Tibial artery (tissue), 4 donors: ENCODE results near the gene RPGR.

ENCODE experiments used
- DNase-seq, 2 donors: peaks; one replicate each; pipeline ENCODE4 v3.0.0-alpha.2; 2019
- H3K27ac ChIP-seq, 2 donors: fragments of 200-600 bp; sonication (generic) in 1 of 2; 1 replicate in 1 of 2; 2 replicates in 1 of 2; pipeline ENCODE4 v1.5.1; 2018 to 2019; ENCODE audit warnings: mild to moderate bottlenecking in 1 of 2
- H3K27me3 ChIP-seq, 2 donors: fragments of 200-600 bp; sonication (generic) in 1 of 2; one replicate each; pipeline versions ENCODE4 v1.5.1 to v1.6.0; 2016 to 2019
- H3K36me3 ChIP-seq, 3 donors: fragments of 200-600 bp; sonication (generic) in 2 of 3; one replicate each; pipeline ENCODE4 v1.5.1; 2016 to 2019; ENCODE audit warnings: mild to moderate bottlenecking in 2 of 3
- H3K4me1 ChIP-seq, 4 donors: fragments of 200-600 bp; sonication (generic) in 2 of 4; 1 replicate in 3 of 4; 2 replicates in 1 of 4; pipeline ENCODE4 v1.5.1; 2016 to 2019
- H3K4me3 ChIP-seq, 2 donors: fragments of 200-600 bp; sonication (generic) in 1 of 2; 1 replicate in 1 of 2; 2 replicates in 1 of 2; pipeline ENCODE4 v1.5.1; 2018 to 2019; ENCODE audit warnings: mild to moderate bottlenecking in 2 of 2
- H3K9me3 ChIP-seq, 3 donors: fragments of 200-600 bp; sonication (generic) in 1 of 3; one replicate each; pipeline ENCODE4 v1.5.1; 2016 to 2019
- intact Hi-C: fragments of 100-400 bp; cut with DNase I; formaldehyde crosslinking; loops from one replicate; pipeline ENCODE4 v1.15.0; 2023; ENCODE audit warnings: low total_unique reads
- TF ChIP-seq, protein P1 (sequence below), 2 experiments: fragments of 200-600 bp in 1 of 2; fragments of 450-650 bp in 1 of 2; IDR thresholded peaks; one replicate each; pipeline ENCODE4 v1.5.1; 2017 to 2019; ENCODE audit warnings: antibody characterized with exemption in 2 of 2, mild to moderate bottlenecking in 1 of 2, moderate library complexity in 1 of 2

Gene RPGR

DNA sequence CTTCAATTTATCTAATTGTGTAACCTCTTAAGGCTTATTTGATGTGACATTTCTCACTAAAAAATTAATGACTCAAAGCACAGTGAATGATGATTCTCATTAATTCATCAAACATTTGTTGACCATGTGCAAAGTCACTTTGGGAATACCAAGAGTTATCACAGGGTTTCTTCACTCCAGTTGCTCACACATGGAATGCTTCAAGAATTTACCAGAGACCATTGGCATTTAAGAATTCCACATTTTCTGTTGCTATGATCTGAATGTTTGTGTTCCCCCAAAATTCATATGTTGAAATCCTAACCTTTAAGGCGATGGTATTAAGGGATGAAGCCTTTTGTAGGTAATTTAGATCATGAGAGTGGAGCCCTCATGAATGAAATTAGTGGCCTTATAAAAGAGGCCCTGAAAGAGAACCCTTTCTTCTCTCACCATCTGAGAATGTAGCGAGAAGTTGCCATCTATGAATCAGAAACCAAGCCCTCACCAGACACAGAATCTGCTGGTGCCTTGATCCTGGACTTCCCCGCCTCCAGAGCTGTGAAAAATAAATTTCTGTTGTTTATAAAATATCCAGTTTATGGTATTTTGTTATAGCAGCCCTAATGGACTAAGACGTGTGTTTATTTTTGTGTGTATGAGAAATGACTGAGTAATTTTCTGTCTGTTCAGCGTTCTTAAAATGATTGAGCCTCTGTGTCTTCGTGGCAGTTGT lies 90.3 kb downstream of the RPGR start:
- H3K27me3 ChIP-seq = no peaks in the 10 kb centered on the region
- TF ChIP-seq, protein P1, sequence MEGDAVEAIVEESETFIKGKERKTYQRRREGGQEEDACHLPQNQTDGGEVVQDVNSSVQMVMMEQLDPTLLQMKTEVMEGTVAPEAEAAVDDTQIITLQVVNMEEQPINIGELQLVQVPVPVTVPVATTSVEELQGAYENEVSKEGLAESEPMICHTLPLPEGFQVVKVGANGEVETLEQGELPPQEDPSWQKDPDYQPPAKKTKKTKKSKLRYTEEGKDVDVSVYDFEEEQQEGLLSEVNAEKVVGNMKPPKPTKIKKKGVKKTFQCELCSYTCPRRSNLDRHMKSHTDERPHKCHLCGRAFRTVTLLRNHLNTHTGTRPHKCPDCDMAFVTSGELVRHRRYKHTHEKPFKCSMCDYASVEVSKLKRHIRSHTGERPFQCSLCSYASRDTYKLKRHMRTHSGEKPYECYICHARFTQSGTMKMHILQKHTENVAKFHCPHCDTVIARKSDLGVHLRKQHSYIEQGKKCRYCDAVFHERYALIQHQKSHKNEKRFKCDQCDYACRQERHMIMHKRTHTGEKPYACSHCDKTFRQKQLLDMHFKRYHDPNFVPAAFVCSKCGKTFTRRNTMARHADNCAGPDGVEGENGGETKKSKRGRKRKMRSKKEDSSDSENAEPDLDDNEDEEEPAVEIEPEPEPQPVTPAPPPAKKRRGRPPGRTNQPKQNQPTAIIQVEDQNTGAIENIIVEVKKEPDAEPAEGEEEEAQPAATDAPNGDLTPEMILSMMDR (IDR thresholded peaks at IDR 0.05) = no peak
- no peak overlapping the region for H3K4me3 ChIP-seq
- H3K4me1 ChIP-seq = peaks cover 0 to 23% (median 3%) of the 10 kb centered on the region in 4 donors
- no peaks in the 10 kb centered on the region for H3K9me3 ChIP-seq
- H3K27ac ChIP-seq = no peak overlapping the region
- no peaks in the 10 kb centered on the region for H3K36me3 ChIP-seq
- no peak for DNase-seq
- intact Hi-C loops = no loop called here

DNA sequence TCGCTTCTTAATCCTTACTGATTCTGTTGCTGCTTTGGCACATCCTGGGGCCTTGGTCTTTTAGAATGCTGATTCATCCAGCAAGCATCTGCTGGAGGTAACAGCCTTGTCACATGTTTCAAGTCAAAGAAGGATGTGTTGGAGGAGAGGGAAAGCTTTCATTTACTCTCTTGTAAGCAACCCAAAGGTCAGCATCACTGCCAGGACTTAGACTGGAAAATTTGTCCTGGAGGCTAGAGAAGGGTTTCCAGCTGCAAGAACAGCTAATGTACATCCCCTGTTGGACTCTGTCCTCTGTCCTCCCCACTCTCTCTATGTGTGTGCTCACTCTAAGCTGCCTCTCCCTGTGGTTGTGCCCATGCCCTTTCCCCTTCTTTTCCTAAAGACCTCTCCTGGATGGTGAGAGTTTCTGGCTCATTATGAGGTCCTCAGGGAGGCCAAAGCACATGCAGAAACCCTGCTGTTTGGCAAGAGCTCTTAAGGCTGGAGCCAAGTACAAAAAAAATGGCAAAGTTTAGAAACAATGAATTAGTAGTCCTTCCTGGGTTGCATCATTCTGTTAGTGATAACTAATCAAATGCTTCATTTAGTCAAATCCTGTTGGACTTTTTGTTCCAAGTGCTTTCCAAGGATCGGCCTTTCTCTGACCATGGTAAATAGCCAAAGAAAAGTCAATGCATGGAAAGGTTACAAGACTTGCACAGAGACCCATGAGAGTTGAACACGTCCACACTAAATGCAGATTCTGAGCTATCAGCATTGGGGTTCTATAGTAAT lies 93.2 kb downstream of the RPGR start:
- Histone ChIP-seq H3K9me3 (no peaks in the 10 kb centered on the region), H3K27me3 (no peaks in the 10 kb centered on the region), H3K36me3 (no peaks in the 10 kb centered on the region), H3K4me3 (no peak overlapping the region), H3K4me1 (peaks cover 0 to 23% (median 3%) of the 10 kb centered on the region in 4 donors), H3K27ac (peak overlapping the region; percentile 22 to 28)
- TF ChIP-seq, protein P1 (IDR thresholded peaks at IDR 0.05) = no peak
- intact Hi-C loops = no loop called here
- DNase-seq = peak in 1 of 2 donors; percentile 41

DNA sequence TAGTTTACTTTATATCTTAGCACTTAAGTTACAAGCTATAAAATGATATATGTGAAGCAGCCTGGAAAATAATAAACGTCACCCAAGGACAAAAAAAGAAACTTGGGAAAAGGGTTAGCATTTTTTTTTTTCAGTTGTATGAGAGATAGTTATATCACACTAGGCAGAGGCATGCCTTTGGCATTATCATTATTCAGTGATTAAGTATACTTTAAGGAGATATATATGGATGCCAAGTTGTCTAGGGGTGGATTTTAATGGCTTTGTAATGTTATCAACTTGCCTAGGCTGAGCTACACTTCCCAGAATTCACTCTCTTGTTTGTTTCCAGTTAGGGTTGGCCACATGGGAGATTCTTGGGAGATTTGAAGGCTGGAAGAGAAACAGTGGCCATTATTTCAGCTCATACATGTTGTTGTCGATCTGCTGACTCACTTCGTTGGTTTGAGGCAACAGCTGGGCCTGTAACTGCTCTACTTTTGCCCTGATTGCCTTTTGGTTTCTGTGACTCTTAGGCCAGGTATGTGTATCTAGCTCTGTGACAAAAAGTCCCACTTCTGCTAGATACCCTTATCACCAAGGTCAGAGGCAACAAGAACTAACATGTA lies 95.1 kb downstream of the RPGR start:
- Histone ChIP-seq H3K36me3 (no peaks in the 10 kb centered on the region), H3K27me3 (no peaks in the 10 kb centered on the region), H3K4me3 (no peak overlapping the region), H3K9me3 (no peaks in the 10 kb centered on the region), H3K27ac (no peak overlapping the region), H3K4me1 (peaks cover 0 to 23% (median 3%) of the 10 kb centered on the region in 4 donors)
- TF ChIP-seq, protein P1 (IDR thresholded peaks at IDR 0.05) = no peak
- intact Hi-C loops = no loop called here
- no peak for DNase-seq

DNA sequence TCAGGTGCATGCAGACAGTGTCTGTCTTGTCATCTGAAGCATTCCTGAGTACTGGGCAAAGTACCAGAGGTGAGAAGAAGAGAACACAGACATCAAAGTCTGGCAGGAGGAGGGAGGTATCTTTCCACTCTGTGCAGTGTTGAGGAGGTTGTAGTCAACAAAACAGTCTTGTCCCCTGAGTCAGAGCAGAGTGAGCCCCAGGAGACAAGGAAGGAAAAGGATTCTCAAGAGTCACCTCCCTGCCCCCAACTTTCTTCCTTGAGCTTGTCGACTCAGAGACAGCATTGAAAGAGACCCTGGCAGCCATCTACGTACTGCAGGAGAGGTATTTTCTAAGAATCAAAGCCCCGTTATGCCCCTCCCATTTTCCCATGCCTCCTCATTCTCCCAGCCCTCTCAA lies 102.2 kb downstream of the RPGR start:
- intact Hi-C loops = no loop called here
- TF ChIP-seq, protein P1 (IDR thresholded peaks at IDR 0.05) = no peak
- DNase-seq = no peak
- H3K36me3 ChIP-seq = no peaks in the 10 kb centered on the region
- H3K9me3 ChIP-seq = no peaks in the 10 kb centered on the region
- no peak overlapping the region for H3K27ac ChIP-seq
- no peaks in the 10 kb centered on the region for H3K27me3 ChIP-seq
- H3K4me3 ChIP-seq = no peak overlapping the region
- H3K4me1 ChIP-seq = peaks cover 0 to 3% (median 0%) of the 10 kb centered on the region in 4 donors

DNA sequence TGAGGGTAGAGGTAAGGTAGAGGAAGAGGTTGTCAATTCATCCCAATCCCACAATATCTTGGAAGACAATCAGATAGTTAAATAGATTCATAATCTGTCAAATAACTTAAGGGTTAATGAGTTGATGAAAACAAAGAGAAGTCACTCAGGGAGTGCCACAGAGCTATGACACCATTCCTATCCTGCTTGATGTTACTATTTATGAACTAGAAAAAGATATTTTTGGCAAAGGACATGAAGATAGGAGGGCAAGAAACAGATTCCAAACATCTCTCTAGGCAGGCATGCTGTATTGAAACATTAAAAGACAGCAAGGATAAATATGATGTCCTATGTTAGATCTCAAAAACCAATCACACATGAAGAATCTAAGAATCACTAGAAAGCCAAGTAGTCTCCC lies 103.1 kb downstream of the RPGR start:
- no peak for DNase-seq
- no peaks in the 10 kb centered on the region for H3K36me3 ChIP-seq
- TF ChIP-seq, protein P1 (IDR thresholded peaks at IDR 0.05) = no peak
- peaks cover 0 to 8% (median 0%) of the 10 kb centered on the region in 4 donors for H3K4me1 ChIP-seq
- no peaks in the 10 kb centered on the region for H3K27me3 ChIP-seq
- H3K27ac ChIP-seq = no peak overlapping the region
- no peaks in the 10 kb centered on the region for H3K9me3 ChIP-seq
- H3K4me3 ChIP-seq = no peak overlapping the region
- intact Hi-C loops = no loop called here
